Measurements from ENCODE around the gene FAM163A. TPM values are rescaled to one million over a fixed set of nuclear protein-coding genes. Genes with fewer than 3 reads are reported as not detected.

Gene FAM163A
- 1.6 TPM for total RNA-seq

GRCh38 chr1:179742717-179743678, at the start of gene FAM163A:
FAM163A (plus strand) TSS chr1:179743291; CDS start chr1:179813098, 69,807 bp downstream.

Other genes starting within 250 kb of the FAM163A start
- gene NPHS2, start 167.3 kb upstream of the FAM163A start, total RNA-seq: not detected
- 4.6 TPM for gene TDRD5, start 151.5 kb upstream of the FAM163A start, total RNA-seq
- gene TOR1AIP2, start 134.5 kb downstream of the FAM163A start, total RNA-seq: 72.4 TPM
- gene TOR1AIP1, start 139.0 kb downstream of the FAM163A start, total RNA-seq: 31.6 TPM
- gene CEP350, start 211.5 kb downstream of the FAM163A start, total RNA-seq: 85.6 TPM

Data from diencephalon (tissue), 1 donor.